HG02588 (cell line): ENCODE data around the gene SELENOO.

Experiments used
- ATAC-seq: cut with Tn5 transposase; IDR thresholded peaks from one replicate; pipeline ENCODE4 v1.9.1; 2021; ENCODE audit warnings: mild to moderate bottlenecking, moderate library complexity; ENCODE audit not compliant: unreplicated experiment

The SELENOO gene

GRCh38 chr22:50251477-50252081 is 50.8 kb downstream of the SELENOO start:
- ATAC-seq, result no peak

- no peak for ATAC-seq
These were observed 51.6 kb downstream of the SELENOO start for GRCh38 chr22:50252082-50253045.

- no peak for ATAC-seq
These were observed 52.5 kb downstream of the SELENOO start for GRCh38 chr22:50253046-50253915.

- no peak for ATAC-seq
These were observed 53.1 kb downstream of the SELENOO start for GRCh38 chr22:50253941-50254340.

GRCh38 chr22:50255099-50255498 is 54.3 kb downstream of the SELENOO start:
- no peak for ATAC-seq

GRCh38 chr22:50255607-50256006 is 54.8 kb downstream of the SELENOO start:
- ATAC-seq, result no peak

- ATAC-seq, result no peak
These were observed 55.5 kb downstream of the SELENOO start for GRCh38 chr22:50256258-50256862.

- no peak for ATAC-seq
These were observed 56.2 kb downstream of the SELENOO start for GRCh38 chr22:50257041-50257440.

- ATAC-seq, result no peak
These were observed 56.9 kb downstream of the SELENOO start for GRCh38 chr22:50257451-50258360.

GRCh38 chr22:50258361-50259292 is 57.8 kb downstream of the SELENOO start:
- no peak for ATAC-seq

GRCh38 chr22:50259302-50259701 is 58.5 kb downstream of the SELENOO start:
- ATAC-seq, result no peak

- no peak for ATAC-seq
These were observed 59.6 kb downstream of the SELENOO start for GRCh38 chr22:50260434-50260800.

- ATAC-seq, result no peak
These were observed 60.2 kb downstream of the SELENOO start for GRCh38 chr22:50260801-50261614.

GRCh38 chr22:50261615-50262459 is 61.0 kb downstream of the SELENOO start, which contains the start of gene MAPK12:
Gene MAPK12 (minus strand): TSS chr22:50261683. CDS start chr22:50261509, 174 bp downstream.
- ATAC-seq, result no peak

- ATAC-seq, result no peak
These were observed 61.7 kb downstream of the SELENOO start for GRCh38 chr22:50262460-50262911.

- ATAC-seq, result no peak
These were observed 62.3 kb downstream of the SELENOO start for GRCh38 chr22:50262973-50263617.
